Muscle layer of colon (tissue), 2 donors: ENCODE measurements around the gene TYK2.

Experiments used
- H3K27ac ChIP-seq: one replicate; pipeline ENCODE4 v1.7.0; 2013; ENCODE audit warnings: low read depth, mild to moderate bottlenecking, low read length, moderate library complexity
- H3K27me3 ChIP-seq, 2 donors: one replicate each; pipeline ENCODE4 v1.7.0; 2013; ENCODE audit warnings: low read length in 2 of 2, mild to moderate bottlenecking in 2 of 2; ENCODE audit not compliant: insufficient read depth in 2 of 2, control insufficient read depth in 1 of 2
- H3K36me3 ChIP-seq: one replicate; pipeline ENCODE4 v1.7.0; 2013; ENCODE audit warnings: mild to moderate bottlenecking, low read length; ENCODE audit not compliant: insufficient read depth
- H3K4me1 ChIP-seq: one replicate; pipeline ENCODE4 v1.7.0; 2013; ENCODE audit warnings: mild to moderate bottlenecking, low read length; ENCODE audit not compliant: insufficient read depth
- H3K4me3 ChIP-seq, 2 donors: one replicate each; pipeline ENCODE4 v1.7.0; 2013; ENCODE audit warnings: low read length in 2 of 2, low read depth in 1 of 2, mild to moderate bottlenecking in 1 of 2, moderate library complexity in 1 of 2
- H3K9ac ChIP-seq: one replicate; pipeline ENCODE4 v1.7.0; 2013; ENCODE audit warnings: low read length
- H3K9me3 ChIP-seq: one replicate; pipeline ENCODE4 v1.7.0; 2013; ENCODE audit warnings: mild to moderate bottlenecking, low read length
- donor health status: abdominal sarcoma.
- donor health status: Adenocarcinoma of cecum.

TYK2 gene

GRCh38 chr19:10365518-10365917 lies 14.9 kb downstream of the TYK2 start:
- H3K9ac ChIP-seq: no peak overlapping the region
- H3K27ac ChIP-seq: no peak overlapping the region
- H3K4me3 ChIP-seq: no peak overlapping the region
- H3K9me3 ChIP-seq: no peaks in the 10 kb centered on the region
- no peaks in the 10 kb centered on the region for H3K4me1 ChIP-seq
- H3K27me3 ChIP-seq: no peaks in the 10 kb centered on the region
- peaks cover 45% of the 10 kb centered on the region for H3K36me3 ChIP-seq

- H3K27me3 ChIP-seq: no peaks in the 10 kb centered on the region
- H3K9me3 ChIP-seq: no peaks in the 10 kb centered on the region
- H3K27ac ChIP-seq: no peak overlapping the region
- H3K9ac ChIP-seq: no peak overlapping the region
- no peaks in the 10 kb centered on the region for H3K4me1 ChIP-seq
- peaks cover 49% of the 10 kb centered on the region for H3K36me3 ChIP-seq
- H3K4me3 ChIP-seq: no peak overlapping the region
These were observed 15.7 kb downstream of the TYK2 start for GRCh38 chr19:10364644-10365043.

GRCh38 chr19:10363789-10364281 lies 16.5 kb downstream of the TYK2 start:
- no peaks in the 10 kb centered on the region for H3K9me3 ChIP-seq
- H3K9ac ChIP-seq: no peak overlapping the region
- peaks cover 49% of the 10 kb centered on the region for H3K36me3 ChIP-seq
- no peaks in the 10 kb centered on the region for H3K4me1 ChIP-seq
- H3K27me3 ChIP-seq: no peaks in the 10 kb centered on the region
- H3K4me3 ChIP-seq: no peak overlapping the region
- H3K27ac ChIP-seq: no peak overlapping the region

- Histone ChIP-seq H3K36me3 (peaks cover 38% of the 10 kb centered on the region), H3K27ac (no peak overlapping the region), H3K4me1 (no peaks in the 10 kb centered on the region), H3K9me3 (no peaks in the 10 kb centered on the region), H3K4me3 (no peak overlapping the region), H3K9ac (no peak overlapping the region), H3K27me3 (no peaks in the 10 kb centered on the region)
These were observed 18.1 kb downstream of the TYK2 start for GRCh38 chr19:10362259-10362658.

GRCh38 chr19:10361569-10362011 lies 18.8 kb downstream of the TYK2 start:
- no peak overlapping the region for H3K4me3 ChIP-seq
- no peaks in the 10 kb centered on the region for H3K4me1 ChIP-seq
- peaks cover 34% of the 10 kb centered on the region for H3K36me3 ChIP-seq
- no peaks in the 10 kb centered on the region for H3K27me3 ChIP-seq
- no peak overlapping the region for H3K27ac ChIP-seq
- no peaks in the 10 kb centered on the region for H3K9me3 ChIP-seq
- no peak overlapping the region for H3K9ac ChIP-seq

- no peak overlapping the region for H3K27ac ChIP-seq
- no peaks in the 10 kb centered on the region for H3K27me3 ChIP-seq
- H3K36me3 ChIP-seq: peaks cover 34% of the 10 kb centered on the region
- H3K9me3 ChIP-seq: no peaks in the 10 kb centered on the region
- no peak overlapping the region for H3K4me3 ChIP-seq
- H3K9ac ChIP-seq: no peak overlapping the region
- H3K4me1 ChIP-seq: no peaks in the 10 kb centered on the region
These were observed 23.9 kb downstream of the TYK2 start for GRCh38 chr19:10356431-10356830.

- Histone ChIP-seq H3K4me1 (no peaks in the 10 kb centered on the region), H3K9me3 (no peaks in the 10 kb centered on the region), H3K27ac (no peak overlapping the region), H3K36me3 (peaks cover 32% of the 10 kb centered on the region), H3K9ac (no peak overlapping the region), H3K27me3 (no peaks in the 10 kb centered on the region), H3K4me3 (no peak overlapping the region)
These were observed 26.5 kb downstream of the TYK2 start for GRCh38 chr19:10353793-10354391.

- H3K27ac ChIP-seq: no peak overlapping the region
- no peak overlapping the region for H3K9ac ChIP-seq
- no peaks in the 10 kb centered on the region for H3K27me3 ChIP-seq
- no peak overlapping the region for H3K4me3 ChIP-seq
- H3K9me3 ChIP-seq: no peaks in the 10 kb centered on the region
- H3K4me1 ChIP-seq: no peaks in the 10 kb centered on the region
- peaks cover 32% of the 10 kb centered on the region for H3K36me3 ChIP-seq
These were observed 27.4 kb downstream of the TYK2 start for GRCh38 chr19:10352764-10353671.

GRCh38 chr19:10346509-10346908 lies 33.9 kb downstream of the TYK2 start:
- no peak overlapping the region for H3K9ac ChIP-seq
- H3K4me1 ChIP-seq: no peaks in the 10 kb centered on the region
- H3K27ac ChIP-seq: no peak overlapping the region
- H3K27me3 ChIP-seq: no peaks in the 10 kb centered on the region
- H3K4me3 ChIP-seq: no peak overlapping the region
- peaks cover 8% of the 10 kb centered on the region for H3K36me3 ChIP-seq
- H3K9me3 ChIP-seq: no peaks in the 10 kb centered on the region

GRCh38 chr19:10344780-10345179 lies 35.6 kb downstream of the TYK2 start:
- no peaks in the 10 kb centered on the region for H3K9me3 ChIP-seq
- no peak overlapping the region for H3K27ac ChIP-seq

GRCh38 chr19:10343495-10343894 lies 36.9 kb downstream of the TYK2 start:
- Histone ChIP-seq H3K4me3 (no peak overlapping the region), H3K9me3 (no peaks in the 10 kb centered on the region), H3K9ac (no peak overlapping the region), H3K27me3 (no peaks in the 10 kb centered on the region), H3K4me1 (no peaks in the 10 kb centered on the region), H3K36me3 (no peaks in the 10 kb centered on the region), H3K27ac (no peak overlapping the region)

More at GRCh38 chr19:10344780-10345179, 35.6 kb downstream of the TYK2 start:
- no peak overlapping the region for H3K4me3 ChIP-seq
- H3K36me3 ChIP-seq: no peaks in the 10 kb centered on the region
- no peak overlapping the region for H3K9ac ChIP-seq
- H3K4me1 ChIP-seq: no peaks in the 10 kb centered on the region
- H3K27me3 ChIP-seq: no peaks in the 10 kb centered on the region
